ENCODE data around the gene TPM2.
A peak's percentile ranks its signal among the peaks of the same experiment; 100 is the strongest.
"Not testable (repeated sequence)": the region's sequence is repeated elsewhere in the genome, so short reads cannot be mapped to it uniquely, and the experiment has no call there.

Gene TPM2

GRCh38 chr9:35656348-35656747 is 33.4 kb downstream of the TPM2 start:
- DNase-seq (ENCODE audit: low read depth in 2 of 2), result no peak

DNA sequence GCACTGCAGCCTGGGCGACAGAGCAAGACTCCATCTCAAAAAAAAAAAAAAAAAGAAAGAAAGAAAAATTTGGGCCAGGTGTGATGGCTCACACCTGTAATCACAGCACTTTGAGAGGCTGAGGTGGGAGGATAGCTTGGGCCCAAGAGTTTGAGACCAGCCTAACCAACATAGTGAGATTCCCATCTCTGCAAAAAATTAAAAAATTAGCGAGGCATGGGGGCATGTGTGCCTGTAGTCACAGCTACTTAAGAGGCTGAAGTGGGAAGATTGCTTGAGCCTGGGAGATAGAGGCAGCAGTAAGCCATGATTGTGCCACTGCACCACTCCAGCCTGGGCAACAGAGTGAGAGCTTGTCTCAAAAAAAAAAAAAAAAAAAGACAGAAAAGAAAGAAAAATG is 36.1 kb downstream of the TPM2 start:
- DNase-seq (ENCODE audit: low read depth in 2 of 2), result no peak

DNA sequence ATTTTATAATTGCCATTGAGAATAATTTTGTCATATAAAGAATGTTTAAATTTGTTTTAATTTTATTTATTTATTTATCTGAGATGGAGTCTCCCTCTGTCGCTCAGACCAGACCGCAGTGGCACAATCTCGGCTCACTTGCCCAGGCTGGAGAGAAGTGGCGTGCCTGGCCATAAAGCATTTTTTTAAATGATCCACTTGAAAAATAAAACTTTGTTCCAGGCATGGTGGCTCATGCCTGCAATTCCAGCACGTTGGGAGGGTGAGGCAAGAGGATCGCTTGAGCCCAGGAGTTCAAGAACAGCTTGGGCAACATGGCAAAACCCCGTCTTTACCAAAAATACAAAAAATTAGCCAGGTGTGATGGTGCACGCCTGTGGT is 36.9 kb downstream of the TPM2 start:
- no peak for DNase-seq (ENCODE audit: low read depth in 2 of 2)

GRCh38 chr9:35651956-35652828 is 37.5 kb downstream of the TPM2 start:
- DNase-seq (ENCODE audit: low read depth in 2 of 2), result no peak

- DNase-seq (ENCODE audit: low read depth in 2 of 2), result no peak
Measured at GRCh38 chr9:35650341-35651158, 39.2 kb downstream of the TPM2 start, which contains the start of gene SIT1. SIT1 (minus strand) TSS chr9:35650931; CDS start chr9:35650853, 78 bp downstream.

- DNase-seq (ENCODE audit: low read depth in 2 of 2), result no peak
Measured at GRCh38 chr9:35649431-35650340, 40.0 kb downstream of the TPM2 start.

- peak; percentile 87 to 90 for DNase-seq (ENCODE audit: low read depth in 2 of 2)
Measured at GRCh38 chr9:35646533-35647265, 43.0 kb downstream of the TPM2 start.

DNA sequence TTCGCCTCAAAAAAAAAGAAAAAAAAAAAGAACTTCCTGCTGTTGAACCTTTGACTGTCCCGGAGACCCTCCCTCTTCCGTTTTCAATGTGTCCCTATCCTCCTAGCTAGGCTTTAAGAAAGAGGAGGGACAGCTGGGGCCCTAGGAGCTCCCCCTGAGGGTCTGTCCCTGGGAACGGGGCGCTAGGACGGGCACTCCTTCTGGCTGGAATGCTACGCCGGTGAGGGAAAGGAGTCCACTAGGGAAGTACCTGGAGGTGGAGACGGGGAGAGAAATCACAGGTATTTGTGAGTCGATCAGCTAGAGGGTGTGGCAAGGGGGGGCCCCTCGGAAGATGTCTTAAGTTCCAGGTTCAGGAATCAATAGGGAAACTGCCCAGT is 43.6 kb downstream of the TPM2 start:
- no peak for DNase-seq (ENCODE audit: low read depth in 2 of 2)

GRCh38 chr9:35645736-35646135 is 44.0 kb downstream of the TPM2 start:
- not testable (repeated sequence) for DNase-seq (ENCODE audit: low read depth in 2 of 2)

GRCh38 chr9:35643046-35643445 is 46.7 kb downstream of the TPM2 start:
- DNase-seq (ENCODE audit: low read depth in 2 of 2), result no peak

DNA sequence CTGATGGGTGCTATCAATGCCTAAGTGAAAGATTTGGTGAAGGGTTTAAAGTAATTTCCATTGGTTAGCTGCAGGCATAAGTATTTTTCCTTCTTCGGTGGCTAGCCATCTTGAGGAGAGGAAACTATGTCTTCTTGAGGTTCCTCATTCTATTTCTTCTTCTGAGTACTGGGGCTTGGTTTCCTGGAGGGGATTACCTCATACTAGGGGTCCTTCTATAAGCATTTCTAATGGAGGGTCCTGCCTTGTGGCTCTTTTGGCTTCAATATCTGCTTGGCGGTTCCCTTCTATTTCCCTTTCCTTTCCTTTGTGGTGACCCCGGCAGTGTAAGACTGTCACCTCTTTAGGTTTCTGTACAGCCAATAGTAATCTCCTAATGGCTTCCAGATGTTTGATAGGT is 48.2 kb downstream of the TPM2 start:
- DNase-seq (ENCODE audit: low read depth in 2 of 2), result not testable (repeated sequence)

DNA sequence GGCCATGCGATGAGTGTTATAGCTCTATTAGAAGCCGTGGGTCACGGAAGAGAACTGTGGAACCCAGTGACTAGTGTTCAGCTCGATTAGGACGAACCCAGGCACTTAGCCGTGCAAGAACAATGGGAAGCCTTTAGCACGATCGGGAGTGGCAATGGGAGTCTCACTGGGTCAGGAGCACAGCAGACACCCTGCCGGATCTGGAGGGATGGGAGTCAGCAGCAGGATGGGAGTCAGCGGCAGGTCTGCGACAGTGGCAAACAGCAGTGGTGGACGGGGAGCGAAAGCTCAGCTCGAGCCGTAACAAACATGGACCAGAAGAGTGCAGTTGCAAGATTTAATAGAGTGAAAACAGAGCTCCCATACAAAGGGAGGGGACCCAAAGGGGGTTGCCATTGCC is 49.3 kb downstream of the TPM2 start:
- not testable (repeated sequence) for DNase-seq (ENCODE audit: low read depth in 2 of 2)

DNA sequence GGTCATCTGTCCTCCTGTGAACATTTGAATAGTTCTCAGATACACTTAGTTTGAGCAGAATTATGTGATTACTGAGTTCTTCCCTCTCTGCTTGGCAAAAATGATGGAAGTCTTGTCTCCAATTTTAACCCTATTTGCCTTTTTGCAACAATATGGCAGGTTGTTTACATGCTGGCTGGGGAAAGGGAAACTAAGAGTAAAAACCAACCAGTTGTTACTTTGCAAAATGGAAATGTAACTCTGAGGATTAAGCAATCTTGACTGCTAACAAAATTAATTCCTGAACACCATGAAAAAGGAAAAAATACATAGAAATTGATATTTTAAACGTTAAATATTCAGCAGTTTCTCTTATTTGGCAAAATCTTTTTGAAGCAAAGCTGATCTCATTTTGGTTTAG is 50.1 kb downstream of the TPM2 start:
- no peak for DNase-seq (ENCODE audit: low read depth in 2 of 2)

- DNase-seq (ENCODE audit: low read depth in 2 of 2), result not testable (repeated sequence)
Measured at GRCh38 chr9:35639225-35639624, 50.5 kb downstream of the TPM2 start.

- DNase-seq (ENCODE audit: low read depth in 2 of 2), result not testable (repeated sequence)
Measured at GRCh38 chr9:35638751-35639150, 51.0 kb downstream of the TPM2 start.

DNA sequence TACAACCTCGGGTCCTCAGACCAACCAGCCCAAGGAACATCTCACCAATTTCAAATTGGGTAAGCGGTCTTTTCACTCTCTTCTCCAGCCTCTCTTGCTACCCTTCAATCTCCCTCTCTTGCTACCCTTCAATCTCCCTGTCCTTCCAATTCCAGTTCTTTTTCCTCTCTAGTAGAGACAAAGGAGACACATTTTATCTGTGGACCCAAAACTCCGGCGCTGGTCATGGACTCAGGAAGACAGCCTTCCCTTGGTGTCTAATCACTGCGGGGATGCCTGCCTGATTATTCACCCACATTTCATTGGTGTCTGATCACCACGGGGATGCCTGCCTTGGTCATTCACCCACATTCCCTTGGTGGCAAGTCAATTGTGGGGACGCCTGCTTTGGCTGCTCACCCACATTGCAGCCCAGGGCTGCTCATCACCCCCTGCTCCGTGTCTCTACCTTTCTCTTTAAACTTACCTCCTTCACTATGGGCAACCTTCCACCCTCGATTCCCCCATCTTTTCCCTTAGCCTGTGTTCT is 52.2 kb downstream of the TPM2 start:
- DNase-seq (ENCODE audit: low read depth in 2 of 2), result not testable (repeated sequence)

GRCh38 chr9:35636877-35637246 is 52.9 kb downstream of the TPM2 start:
- DNase-seq (ENCODE audit: low read depth in 2 of 2), result not testable (repeated sequence)

DNA sequence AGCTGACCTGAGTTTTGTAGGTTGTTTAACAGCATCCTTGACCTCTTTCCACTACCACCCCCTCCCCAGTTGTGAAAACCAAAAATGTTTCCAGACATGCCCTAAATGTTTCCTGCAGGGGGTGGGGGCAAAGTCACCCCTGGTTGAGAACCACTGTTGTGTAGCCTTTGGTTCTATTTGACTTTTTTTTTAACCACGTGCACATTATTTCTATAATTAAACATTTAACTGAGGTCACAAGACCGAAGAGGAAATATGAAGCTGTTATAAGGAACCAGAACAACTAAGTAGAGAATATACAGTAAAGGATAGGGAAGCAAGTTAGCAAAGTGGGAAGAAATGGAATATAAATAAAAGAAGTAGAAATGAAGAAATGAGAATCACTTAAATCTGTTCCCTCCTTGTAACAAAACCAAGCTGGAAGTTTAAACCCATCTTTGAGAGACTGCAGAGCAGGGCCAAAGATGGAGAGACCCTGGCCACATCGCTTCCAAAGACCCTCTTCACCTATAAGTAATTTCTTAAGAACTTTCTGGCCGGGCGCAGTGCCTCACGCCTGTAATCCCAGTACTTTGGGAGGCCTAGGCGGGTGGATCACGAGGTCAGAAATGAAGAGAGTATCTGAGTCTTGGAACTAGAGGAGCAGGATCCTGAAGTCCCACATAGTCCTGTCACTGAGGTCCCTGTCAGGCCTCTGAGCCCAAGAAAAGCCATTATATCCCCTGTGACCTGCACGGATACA is 53.4 kb downstream of the TPM2 start:
- DNase-seq (ENCODE audit: low read depth in 2 of 2), result no peak

DNA sequence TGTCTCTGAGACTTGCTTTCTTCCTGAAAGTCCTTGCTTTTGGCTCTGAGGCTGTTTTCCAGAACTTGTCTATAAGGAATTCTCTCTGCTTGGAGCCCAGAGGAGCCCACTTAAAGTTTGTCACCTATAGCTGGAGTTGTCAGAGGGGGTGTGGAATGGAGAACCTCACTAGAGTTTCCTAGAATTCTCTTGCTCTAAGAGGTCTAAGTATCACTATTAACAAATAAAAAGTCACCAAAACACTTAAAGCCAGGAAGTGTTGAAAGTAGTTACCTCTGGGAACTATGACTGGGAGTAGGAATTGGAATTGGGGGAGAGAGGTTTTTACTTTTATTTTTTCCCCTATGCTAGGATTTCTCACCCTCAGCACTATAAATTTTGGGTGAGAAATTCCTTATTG is 54.0 kb downstream of the TPM2 start:
- no peak for DNase-seq (ENCODE audit: low read depth in 2 of 2)
